Ishikawa (cell line): Measurements from ENCODE around the gene SLC6A16.
A peak's percentile ranks its signal among the peaks of the same experiment; 100 is the strongest.

Experiments
- CEBPB ChIP-seq: IDR thresholded peaks from 2 replicates; pipeline ENCODE4 v1.6.1; 2012
- CREB1 ChIP-seq: IDR thresholded peaks from 2 replicates; pipeline ENCODE4 v1.6.1; 2012; ENCODE audit warnings: low read depth
- EGR1 ChIP-seq: IDR thresholded peaks from 2 replicates; pipeline ENCODE4 v1.6.1; 2012
- EP300 ChIP-seq: IDR thresholded peaks from 2 replicates; pipeline ENCODE4 v1.6.1; 2012; ENCODE audit warnings: borderline replicate concordance
- FOXM1 ChIP-seq: IDR thresholded peaks from 2 replicates; pipeline ENCODE4 v1.6.1; 2012; ENCODE audit warnings: low read depth, borderline replicate concordance
- MAX ChIP-seq: IDR thresholded peaks from 2 replicates; pipeline ENCODE4 v1.6.1; 2012
- NFIC ChIP-seq: IDR thresholded peaks from 2 replicates; pipeline ENCODE4 v1.6.1; 2012
- RAD21 ChIP-seq: IDR thresholded peaks from 2 replicates; pipeline ENCODE4 v1.6.1; 2012; ENCODE audit warnings: low read depth
- TAF1 ChIP-seq: IDR thresholded peaks from 2 replicates; pipeline ENCODE4 v1.6.1; 2012; ENCODE audit warnings: low read depth, mild to moderate bottlenecking
- TCF12 ChIP-seq: IDR thresholded peaks from 2 replicates; pipeline ENCODE4 v1.6.1; 2012; ENCODE audit warnings: low read depth
- TEAD4 ChIP-seq: IDR thresholded peaks from 2 replicates; pipeline ENCODE4 v1.6.1; 2012
- YY1 ChIP-seq: IDR thresholded peaks from 2 replicates; pipeline ENCODE4 v1.6.1; 2012; ENCODE audit warnings: low read depth
- ZBTB7A ChIP-seq: IDR thresholded peaks from 2 replicates; pipeline ENCODE4 v1.6.1; 2012; ENCODE audit warnings: low read depth
- TF ChIP-seq, protein P1 (sequence below): IDR thresholded peaks from 2 replicates; pipeline ENCODE4 v1.6.1; 2012
- TF ChIP-seq, protein P2 (sequence below): IDR thresholded peaks from 2 replicates; pipeline ENCODE4 v1.6.1; 2012; ENCODE audit warnings: low read depth, mild to moderate bottlenecking

Gene SLC6A16

DNA sequence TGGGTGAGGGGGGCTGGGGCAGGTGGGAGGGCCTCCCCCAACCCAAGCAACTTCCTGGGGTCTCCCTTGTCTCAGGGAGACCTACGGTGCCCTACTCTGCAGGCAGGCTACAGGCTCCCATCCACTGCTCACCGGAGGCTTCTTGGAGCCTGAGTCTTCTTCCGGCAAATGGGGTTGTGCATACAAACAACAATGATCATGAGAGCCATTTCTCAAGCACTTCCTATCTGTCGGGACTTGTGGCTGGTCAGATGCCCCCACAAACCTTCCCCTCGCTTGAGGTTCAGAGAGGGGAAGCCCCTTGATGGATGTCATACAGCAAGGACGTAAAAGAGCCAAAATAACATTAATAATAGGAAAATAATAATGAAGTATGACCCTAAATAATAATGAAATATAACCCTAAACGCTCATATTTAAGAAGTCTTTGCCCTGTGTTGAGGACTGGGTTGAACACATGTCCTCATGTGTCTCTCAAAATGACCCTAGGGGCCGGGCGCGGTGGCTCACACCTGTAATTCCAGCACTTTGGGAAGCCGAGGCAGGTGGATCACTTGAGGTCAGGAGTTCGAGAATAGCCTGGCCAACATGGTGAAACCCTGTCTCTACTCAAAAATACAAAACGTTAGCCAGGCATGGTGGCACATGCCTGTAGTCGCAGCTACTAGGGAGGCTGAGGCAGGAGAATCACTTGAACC lies 10.9 kb upstream of the SLC6A16 start:
- no peak for TF ChIP-seq EGR1
- TF ChIP-seq, protein P1, sequence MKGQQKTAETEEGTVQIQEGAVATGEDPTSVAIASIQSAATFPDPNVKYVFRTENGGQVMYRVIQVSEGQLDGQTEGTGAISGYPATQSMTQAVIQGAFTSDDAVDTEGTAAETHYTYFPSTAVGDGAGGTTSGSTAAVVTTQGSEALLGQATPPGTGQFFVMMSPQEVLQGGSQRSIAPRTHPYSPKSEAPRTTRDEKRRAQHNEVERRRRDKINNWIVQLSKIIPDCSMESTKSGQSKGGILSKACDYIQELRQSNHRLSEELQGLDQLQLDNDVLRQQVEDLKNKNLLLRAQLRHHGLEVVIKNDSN = no peak
- no peak for TF ChIP-seq FOXM1
- no peak for TF ChIP-seq EP300
- TF ChIP-seq CEBPB = no peak
- no peak for TF ChIP-seq YY1
- no peak for TF ChIP-seq ZBTB7A
- TF ChIP-seq MAX = no peak
- TF ChIP-seq, protein P2, sequence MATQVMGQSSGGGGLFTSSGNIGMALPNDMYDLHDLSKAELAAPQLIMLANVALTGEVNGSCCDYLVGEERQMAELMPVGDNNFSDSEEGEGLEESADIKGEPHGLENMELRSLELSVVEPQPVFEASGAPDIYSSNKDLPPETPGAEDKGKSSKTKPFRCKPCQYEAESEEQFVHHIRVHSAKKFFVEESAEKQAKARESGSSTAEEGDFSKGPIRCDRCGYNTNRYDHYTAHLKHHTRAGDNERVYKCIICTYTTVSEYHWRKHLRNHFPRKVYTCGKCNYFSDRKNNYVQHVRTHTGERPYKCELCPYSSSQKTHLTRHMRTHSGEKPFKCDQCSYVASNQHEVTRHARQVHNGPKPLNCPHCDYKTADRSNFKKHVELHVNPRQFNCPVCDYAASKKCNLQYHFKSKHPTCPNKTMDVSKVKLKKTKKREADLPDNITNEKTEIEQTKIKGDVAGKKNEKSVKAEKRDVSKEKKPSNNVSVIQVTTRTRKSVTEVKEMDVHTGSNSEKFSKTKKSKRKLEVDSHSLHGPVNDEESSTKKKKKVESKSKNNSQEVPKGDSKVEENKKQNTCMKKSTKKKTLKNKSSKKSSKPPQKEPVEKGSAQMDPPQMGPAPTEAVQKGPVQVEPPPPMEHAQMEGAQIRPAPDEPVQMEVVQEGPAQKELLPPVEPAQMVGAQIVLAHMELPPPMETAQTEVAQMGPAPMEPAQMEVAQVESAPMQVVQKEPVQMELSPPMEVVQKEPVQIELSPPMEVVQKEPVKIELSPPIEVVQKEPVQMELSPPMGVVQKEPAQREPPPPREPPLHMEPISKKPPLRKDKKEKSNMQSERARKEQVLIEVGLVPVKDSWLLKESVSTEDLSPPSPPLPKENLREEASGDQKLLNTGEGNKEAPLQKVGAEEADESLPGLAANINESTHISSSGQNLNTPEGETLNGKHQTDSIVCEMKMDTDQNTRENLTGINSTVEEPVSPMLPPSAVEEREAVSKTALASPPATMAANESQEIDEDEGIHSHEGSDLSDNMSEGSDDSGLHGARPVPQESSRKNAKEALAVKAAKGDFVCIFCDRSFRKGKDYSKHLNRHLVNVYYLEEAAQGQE = no peak

- TF ChIP-seq TAF1 = no peak
- no peak for TF ChIP-seq CEBPB
- TF ChIP-seq CREB1 = no peak
- TF ChIP-seq ZBTB7A = no peak
- no peak for TF ChIP-seq TEAD4
- TF ChIP-seq EP300 = no peak
- no peak for TF ChIP-seq EGR1
- no peak for TF ChIP-seq YY1
- no peak for TF ChIP-seq MAX
- no peak for TF ChIP-seq TCF12
Measured at GRCh38 chr19:49335071-49335783, 10.2 kb upstream of the SLC6A16 start, which contains the start of gene CD37. TSS of gene CD37 (plus strand) at chr19:49335406. CDS start at chr19:49335541, 135 bp downstream.

GRCh38 chr19:49333811-49334288 lies 8.9 kb upstream of the SLC6A16 start:
- TF ChIP-seq RAD21 = no peak

GRCh38 chr19:49333418-49333805 lies 8.4 kb upstream of the SLC6A16 start:
- TF ChIP-seq TCF12 = no peak
- TF ChIP-seq, protein P2 = no peak
- TF ChIP-seq, protein P1 = no peak
- TF ChIP-seq FOXM1 = no peak
- no peak for TF ChIP-seq NFIC
- TF ChIP-seq TEAD4 = no peak
- no peak for TF ChIP-seq CREB1
- no peak for TF ChIP-seq EGR1
- TF ChIP-seq MAX = no peak
- TF ChIP-seq YY1 = no peak
- TF ChIP-seq CEBPB = no peak
- no peak for TF ChIP-seq ZBTB7A
- no peak for TF ChIP-seq TAF1

- no peak for TF ChIP-seq CREB1
- no peak for TF ChIP-seq EGR1
- no peak for TF ChIP-seq EP300
- TF ChIP-seq, protein P1 = peak; percentile 98
- TF ChIP-seq YY1 = peak; percentile 77
- no peak for TF ChIP-seq RAD21
- no peak for TF ChIP-seq FOXM1
- TF ChIP-seq, protein P2 = no peak
- TF ChIP-seq CEBPB = no peak
Measured at GRCh38 chr19:49331616-49332055, 6.6 kb upstream of the SLC6A16 start.
